Activated naive CD4-positive, alpha-beta T cell treated with anti-CD3 and anti-CD28 coated beads, Interleukin-2, amount 50 U/mL, for 24 hours (primary cell): ENCODE measurements around the gene KCNH3.
"Not testable (repeated sequence)": the region's sequence is repeated elsewhere in the genome, so short reads cannot be mapped to it uniquely, and the experiment has no call there.

Source experiments
- H3K27ac Mint-ChIP-seq: one replicate; pipeline ENCODE4 v1.8.0; 2021; ENCODE audit warnings: mild to moderate bottlenecking, mixed read lengths
- H3K27me3 Mint-ChIP-seq: one replicate; pipeline ENCODE4 v1.8.0; 2021; ENCODE audit warnings: mixed read lengths
- H3K36me3 Mint-ChIP-seq: one replicate; pipeline ENCODE4 v1.8.0; 2021; ENCODE audit warnings: mixed read lengths
- H3K4me1 Mint-ChIP-seq: one replicate; pipeline ENCODE4 v1.8.0; 2021; ENCODE audit warnings: mixed read lengths
- H3K4me3 Mint-ChIP-seq: one replicate; pipeline ENCODE4 v1.8.0; 2021; ENCODE audit warnings: mild to moderate bottlenecking, mixed read lengths
- H3K9me3 Mint-ChIP-seq: one replicate; pipeline ENCODE4 v1.8.0; 2021; ENCODE audit warnings: mixed read lengths

KCNH3 gene

DNA sequence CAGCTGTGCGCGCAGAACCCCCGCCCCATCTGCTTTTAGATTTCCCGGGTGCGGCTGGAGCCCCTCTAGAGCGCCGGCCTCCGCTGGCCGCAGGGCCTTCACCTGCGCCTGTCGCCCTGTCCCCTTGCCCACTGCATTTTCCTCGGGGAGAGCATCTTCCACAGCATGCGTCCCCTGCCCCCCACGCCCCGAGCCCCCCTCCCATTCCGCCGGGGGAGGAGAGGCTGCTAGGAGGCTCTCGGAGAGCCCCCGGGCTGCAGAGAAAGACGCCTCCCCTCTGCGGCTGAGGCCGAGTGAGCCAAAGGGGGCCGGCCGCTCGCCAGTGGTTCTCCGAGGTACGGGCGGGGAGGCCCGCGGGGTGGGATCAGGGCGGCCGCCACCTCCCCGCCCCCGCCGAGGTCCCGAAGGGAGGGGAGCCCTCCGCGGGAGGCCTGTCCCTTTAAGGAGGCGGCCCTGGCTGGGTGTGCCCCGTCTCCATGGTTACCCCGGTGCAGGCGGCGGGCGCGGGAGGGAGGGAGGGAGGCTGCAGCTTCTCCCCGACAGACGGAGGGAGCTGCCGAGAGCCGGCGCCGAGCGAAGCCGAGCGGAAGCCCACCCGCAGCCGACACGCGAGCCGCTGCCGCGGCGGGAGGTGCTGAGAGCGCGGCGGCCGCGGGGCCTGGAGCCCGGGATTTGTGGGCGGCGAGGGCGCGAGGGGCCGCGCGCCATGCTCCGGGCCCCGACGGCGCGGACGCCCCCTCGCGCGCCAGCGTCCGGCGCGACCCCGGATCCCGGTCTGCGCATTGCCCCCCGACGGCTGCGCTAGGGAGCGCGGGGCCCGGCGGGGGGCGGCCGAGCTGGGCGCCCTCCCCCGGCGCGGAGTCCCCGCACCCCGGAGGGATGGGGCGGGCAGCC is at the start of gene KCNH3:
KCNH3 (plus strand) TSS at position 521 of the 894 bp plus-strand sequence. CDS start 387 bp downstream, outside the sequence.
- Mint-ChIP-seq H3K9me3 (no peaks in the 10 kb centered on the region), H3K4me3 (peak within 1 kb of the TSS; percentile 85), H3K4me1 (peaks cover 17% of the 10 kb centered on the region), H3K27me3 (no peaks in the 10 kb centered on the region), H3K36me3 (no peaks in the 10 kb centered on the region), H3K27ac (peak within 1 kb of the TSS; percentile 17)

GRCh38 chr12:49489154-49489553 is 49.7 kb upstream of the KCNH3 start:
- H3K4me3 Mint-ChIP-seq: no peak overlapping the region
- H3K36me3 Mint-ChIP-seq: peaks cover 6% of the 10 kb centered on the region
- H3K9me3 Mint-ChIP-seq: no peaks in the 10 kb centered on the region
- H3K4me1 Mint-ChIP-seq: no peaks in the 10 kb centered on the region
- no peak overlapping the region for H3K27ac Mint-ChIP-seq
- no peaks in the 10 kb centered on the region for H3K27me3 Mint-ChIP-seq

- H3K4me3 Mint-ChIP-seq: no peak overlapping the region
- H3K27ac Mint-ChIP-seq: no peak overlapping the region
- no peaks in the 10 kb centered on the region for H3K27me3 Mint-ChIP-seq
- H3K4me1 Mint-ChIP-seq: no peaks in the 10 kb centered on the region
- peaks cover 4% of the 10 kb centered on the region for H3K36me3 Mint-ChIP-seq
- no peaks in the 10 kb centered on the region for H3K9me3 Mint-ChIP-seq
Measured at GRCh38 chr12:49489720-49490119, 49.1 kb upstream of the KCNH3 start.

GRCh38 chr12:49491823-49492222 is 47.0 kb upstream of the KCNH3 start:
- peaks cover 4% of the 10 kb centered on the region for H3K36me3 Mint-ChIP-seq
- H3K9me3 Mint-ChIP-seq: no peaks in the 10 kb centered on the region

GRCh38 chr12:49493900-49494299 is 44.9 kb upstream of the KCNH3 start:
- no peak overlapping the region for H3K27ac Mint-ChIP-seq
- no peaks in the 10 kb centered on the region for H3K4me1 Mint-ChIP-seq
- H3K27me3 Mint-ChIP-seq: no peaks in the 10 kb centered on the region
- no peaks in the 10 kb centered on the region for H3K9me3 Mint-ChIP-seq
- H3K4me3 Mint-ChIP-seq: no peak overlapping the region
- peaks cover 4% of the 10 kb centered on the region for H3K36me3 Mint-ChIP-seq

More at GRCh38 chr12:49491823-49492222, 47.0 kb upstream of the KCNH3 start:
- Mint-ChIP-seq H3K4me1 (no peaks in the 10 kb centered on the region), H3K27ac (no peak overlapping the region), H3K4me3 (no peak overlapping the region), H3K27me3 (no peaks in the 10 kb centered on the region)

DNA sequence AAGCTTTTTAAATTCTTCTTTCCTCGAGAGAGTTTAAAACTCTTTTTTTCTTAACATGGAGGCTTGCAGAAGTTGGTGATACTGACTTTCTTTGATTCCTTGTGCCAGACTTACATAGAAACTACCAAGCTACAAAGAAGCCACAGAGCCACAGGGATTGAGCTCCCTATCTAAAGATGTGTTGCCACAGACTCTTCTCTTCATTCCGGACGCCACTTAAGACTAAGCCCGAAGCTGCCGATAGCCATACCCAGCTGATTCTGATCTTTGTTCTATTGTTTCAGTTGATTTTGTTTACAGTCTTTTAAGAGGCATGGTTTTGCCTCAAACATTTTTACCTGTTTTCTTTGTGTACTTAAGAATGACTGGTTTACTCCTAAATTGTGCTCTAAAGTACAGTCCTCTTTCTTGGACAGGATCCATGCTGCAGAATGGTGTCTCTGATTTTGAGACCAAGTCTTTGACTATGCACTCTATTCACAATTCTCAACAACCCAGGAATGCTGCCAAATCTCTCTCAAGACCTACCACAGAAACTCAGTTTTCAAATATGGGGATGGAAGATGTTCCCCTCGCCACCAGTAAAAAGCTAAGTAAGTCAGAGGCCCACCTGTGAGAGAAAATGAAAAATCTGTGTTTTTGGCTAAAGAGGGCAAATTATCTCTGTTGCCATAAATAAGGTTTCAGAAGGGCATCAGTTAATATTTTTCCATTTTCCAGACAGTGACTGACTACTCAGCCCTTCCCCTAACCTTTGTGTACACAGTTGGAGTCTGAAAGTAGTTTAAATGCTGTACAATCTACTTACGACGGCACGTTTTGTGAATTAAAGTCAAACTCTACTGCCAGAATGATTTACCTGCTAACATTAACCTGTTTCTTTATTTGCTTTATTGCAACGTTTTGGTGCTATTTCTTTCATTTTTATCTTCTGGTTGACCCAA is 42.1 kb upstream of the KCNH3 start:
- Mint-ChIP-seq H3K27me3 (no peaks in the 10 kb centered on the region), H3K4me3 (no peak overlapping the region), H3K27ac (no peak overlapping the region), H3K36me3 (peaks cover 12% of the 10 kb centered on the region), H3K4me1 (peaks cover 7% of the 10 kb centered on the region), H3K9me3 (no peaks in the 10 kb centered on the region)

DNA sequence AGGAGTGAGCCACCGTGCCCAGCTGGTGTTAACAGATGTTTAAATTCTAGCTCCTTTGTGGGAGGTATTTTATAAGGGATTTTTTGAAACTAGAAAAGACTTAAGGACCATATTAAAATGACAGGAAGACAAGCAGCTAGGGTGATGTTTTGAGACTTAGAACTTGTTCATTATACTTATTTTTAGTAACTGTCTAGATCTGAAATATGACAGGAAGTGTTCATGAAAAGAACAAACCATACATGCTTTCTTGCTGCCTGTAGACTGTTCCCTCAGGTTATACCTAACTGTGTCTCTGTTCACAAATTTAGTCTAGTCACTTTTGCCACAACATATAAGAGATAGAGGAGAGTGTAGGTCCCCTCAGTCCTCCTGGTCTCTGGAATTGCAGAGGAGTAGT is 36.9 kb upstream of the KCNH3 start:
- Mint-ChIP-seq H3K4me3 (no peak overlapping the region), H3K36me3 (peaks cover 10% of the 10 kb centered on the region), H3K4me1 (peaks cover 19% of the 10 kb centered on the region), H3K27ac (no peak overlapping the region), H3K27me3 (no peaks in the 10 kb centered on the region), H3K9me3 (no peaks in the 10 kb centered on the region)

GRCh38 chr12:49502590-49502989 is 36.2 kb upstream of the KCNH3 start:
- H3K9me3 Mint-ChIP-seq: no peaks in the 10 kb centered on the region
- peaks cover 10% of the 10 kb centered on the region for H3K36me3 Mint-ChIP-seq
- no peak overlapping the region for H3K27ac Mint-ChIP-seq
- H3K4me1 Mint-ChIP-seq: peaks cover 19% of the 10 kb centered on the region
- H3K27me3 Mint-ChIP-seq: no peaks in the 10 kb centered on the region
- no peak overlapping the region for H3K4me3 Mint-ChIP-seq

DNA sequence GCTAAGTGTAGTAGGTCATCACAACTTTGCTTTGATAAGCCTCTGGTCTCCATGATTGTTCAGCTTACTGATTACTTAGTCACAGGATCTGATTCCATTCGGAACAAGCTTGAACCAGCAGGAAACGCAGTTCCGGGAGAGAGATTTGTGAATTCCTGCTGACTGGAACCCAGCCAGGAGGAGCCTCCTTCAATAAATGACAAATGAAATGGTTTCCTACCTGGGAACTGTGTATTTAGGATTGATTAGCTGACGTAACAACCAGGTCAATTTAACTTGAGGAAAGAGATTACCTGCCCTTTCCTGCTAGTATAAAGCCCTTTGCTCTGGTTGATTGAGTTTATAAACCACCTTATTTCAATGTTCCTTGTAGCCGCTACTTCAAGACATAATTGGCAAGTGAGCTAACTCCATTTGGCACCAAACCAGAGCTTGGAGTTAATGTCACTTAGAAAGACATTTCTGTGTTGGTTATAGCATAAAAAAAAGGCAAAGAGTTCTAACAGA is 35.1 kb upstream of the KCNH3 start:
- Mint-ChIP-seq H3K27me3 (no peaks in the 10 kb centered on the region), H3K4me1 (peaks cover 19% of the 10 kb centered on the region), H3K9me3 (no peaks in the 10 kb centered on the region), H3K27ac (no peak overlapping the region), H3K36me3 (peaks cover 10% of the 10 kb centered on the region), H3K4me3 (no peak overlapping the region)

- Mint-ChIP-seq H3K4me1 (peaks cover 19% of the 10 kb centered on the region), H3K9me3 (no peaks in the 10 kb centered on the region), H3K27ac (no peak overlapping the region), H3K4me3 (no peak overlapping the region), H3K36me3 (peaks cover 2% of the 10 kb centered on the region), H3K27me3 (no peaks in the 10 kb centered on the region)
Measured at GRCh38 chr12:49505672-49506071, 33.2 kb upstream of the KCNH3 start.

DNA sequence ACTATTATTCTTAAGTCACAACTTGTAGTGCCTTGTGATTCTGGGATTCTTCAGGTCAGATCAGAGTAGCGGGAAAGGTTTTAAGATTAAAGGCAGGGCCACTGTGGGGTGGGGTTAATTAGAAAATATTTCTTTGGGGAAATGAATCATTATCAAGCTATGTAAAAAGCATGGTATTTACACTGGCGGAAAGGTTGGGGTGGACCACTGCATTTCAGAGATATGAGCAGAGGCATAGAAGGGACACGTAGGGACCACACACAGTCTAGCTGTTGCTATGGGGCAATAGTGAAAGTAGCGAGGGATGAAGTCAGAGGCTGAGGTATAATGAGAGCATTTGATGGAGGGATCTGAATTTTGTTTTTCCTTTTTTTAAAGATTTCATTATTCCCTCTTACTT is 31.7 kb upstream of the KCNH3 start:
- H3K27ac Mint-ChIP-seq: no peak overlapping the region
- no peaks in the 10 kb centered on the region for H3K27me3 Mint-ChIP-seq
- no peak overlapping the region for H3K4me3 Mint-ChIP-seq
- H3K9me3 Mint-ChIP-seq: no peaks in the 10 kb centered on the region
- H3K36me3 Mint-ChIP-seq: peaks cover 2% of the 10 kb centered on the region
- peaks cover 8% of the 10 kb centered on the region for H3K4me1 Mint-ChIP-seq

GRCh38 chr12:49509681-49510080 is 29.1 kb upstream of the KCNH3 start:
- H3K36me3 Mint-ChIP-seq, H3K27me3 Mint-ChIP-seq, H3K4me1 Mint-ChIP-seq, H3K27ac Mint-ChIP-seq, H3K4me3 Mint-ChIP-seq, H3K9me3 Mint-ChIP-seq: not testable (repeated sequence)

DNA sequence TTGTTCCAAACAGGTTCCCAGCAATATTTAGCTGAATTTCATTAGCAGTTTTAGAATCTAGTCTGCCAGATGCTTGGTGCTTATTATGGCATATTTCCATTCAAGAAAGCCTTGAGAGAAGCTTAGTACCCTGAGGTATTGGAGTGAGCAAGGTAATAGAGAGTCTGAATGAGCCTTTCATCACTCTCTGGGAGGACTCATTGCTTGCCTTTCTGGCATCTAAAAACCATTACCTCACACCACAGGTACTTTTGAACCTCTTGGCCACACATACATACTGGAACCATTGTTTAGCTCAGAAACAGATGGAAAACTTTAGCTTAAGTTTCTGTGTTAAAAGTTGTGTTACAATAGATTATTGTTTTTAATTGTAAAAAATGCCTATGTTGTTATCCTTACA is 27.4 kb upstream of the KCNH3 start:
- no peaks in the 10 kb centered on the region for H3K27me3 Mint-ChIP-seq
- no peak overlapping the region for H3K4me3 Mint-ChIP-seq
- H3K27ac Mint-ChIP-seq: no peak overlapping the region
- no peaks in the 10 kb centered on the region for H3K9me3 Mint-ChIP-seq
- H3K36me3 Mint-ChIP-seq: no peaks in the 10 kb centered on the region
- no peaks in the 10 kb centered on the region for H3K4me1 Mint-ChIP-seq

DNA sequence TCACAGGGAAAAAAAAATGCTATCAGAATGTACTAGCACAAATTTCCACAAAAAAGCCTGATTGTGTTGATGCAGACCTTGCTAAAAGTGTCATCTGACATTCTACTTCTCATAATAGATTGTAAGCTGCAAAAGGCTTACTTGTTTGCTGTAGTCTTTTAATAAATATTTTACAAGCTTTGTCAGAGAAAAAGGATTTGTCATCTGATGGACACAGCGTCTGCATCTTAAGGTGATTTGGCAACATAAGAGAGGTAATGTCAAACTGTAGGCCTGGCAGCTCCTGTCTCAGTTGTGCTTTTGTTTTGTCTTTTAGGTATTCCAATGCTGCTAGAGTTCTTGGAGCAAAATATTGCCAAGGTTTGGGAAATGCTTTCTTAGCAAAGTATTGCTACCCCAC is 26.3 kb upstream of the KCNH3 start:
- H3K36me3 Mint-ChIP-seq: no peaks in the 10 kb centered on the region
- H3K4me1 Mint-ChIP-seq: no peaks in the 10 kb centered on the region
- no peaks in the 10 kb centered on the region for H3K27me3 Mint-ChIP-seq
- H3K4me3 Mint-ChIP-seq: no peak overlapping the region
- H3K9me3 Mint-ChIP-seq: no peaks in the 10 kb centered on the region
- no peak overlapping the region for H3K27ac Mint-ChIP-seq

- Mint-ChIP-seq H3K36me3 (no peaks in the 10 kb centered on the region), H3K4me3 (no peak overlapping the region), H3K4me1 (peaks cover 6% of the 10 kb centered on the region), H3K27ac (no peak overlapping the region), H3K27me3 (no peaks in the 10 kb centered on the region), H3K9me3 (no peaks in the 10 kb centered on the region)
Measured at GRCh38 chr12:49515266-49515665, 23.6 kb upstream of the KCNH3 start.
